Activated T-helper 2 cell treated with anti-CD3 and anti-CD28 coated beads, Interferon-gamma antibody, Interleukin-2, Interleukin-4, amounts not matched to agents 10 μg/mL and 5 μg/mL and 100 μg/mL, durations not matched to agents 14 hours and 24 hours and 36 hours (primary cell): ENCODE data around the gene EXOSC7. TPM values are rescaled to one million over a fixed set of nuclear protein-coding genes. Genes with fewer than 3 reads are reported as not detected.

ENCODE experiments used
- DNase-seq: peaks from one replicate; pipeline ENCODE4 v3.0.0; 2021; ENCODE audit warnings: low spot score
- H3K27ac Mint-ChIP-seq: one replicate; pipeline ENCODE4 v1.8.0; 2021; ENCODE audit warnings: mixed read lengths
- H3K27me3 Mint-ChIP-seq: one replicate; pipeline ENCODE4 v1.8.0; 2021; ENCODE audit warnings: low read depth, mixed read lengths
- H3K36me3 Mint-ChIP-seq: one replicate; pipeline ENCODE4 v1.8.0; 2021; ENCODE audit warnings: low read depth, mixed read lengths
- H3K4me1 Mint-ChIP-seq: one replicate; pipeline ENCODE4 v1.8.0; 2021; ENCODE audit warnings: low read depth, mixed read lengths
- H3K4me3 Mint-ChIP-seq: one replicate; pipeline ENCODE4 v1.8.0; 2021; ENCODE audit warnings: low read depth, mild to moderate bottlenecking, moderate library complexity, mixed read lengths
- H3K9me3 Mint-ChIP-seq: one replicate; pipeline ENCODE4 v1.8.0; 2021; ENCODE audit warnings: mixed read lengths
- intact Hi-C: fragments of 100-400 bp; cut with micrococcal nuclease; formaldehyde crosslinking; loops from one replicate; pipeline ENCODE4 v1.15.1; 2023
- total RNA-seq: library from RNA; stranded (reverse); gene quantifications from 2 replicates; pipeline ENCODE4 v1.2.3, GENCODE V29; 2022

The EXOSC7 gene
- total RNA-seq, 1 donor from 2014 or later = 83.0 TPM

DNA sequence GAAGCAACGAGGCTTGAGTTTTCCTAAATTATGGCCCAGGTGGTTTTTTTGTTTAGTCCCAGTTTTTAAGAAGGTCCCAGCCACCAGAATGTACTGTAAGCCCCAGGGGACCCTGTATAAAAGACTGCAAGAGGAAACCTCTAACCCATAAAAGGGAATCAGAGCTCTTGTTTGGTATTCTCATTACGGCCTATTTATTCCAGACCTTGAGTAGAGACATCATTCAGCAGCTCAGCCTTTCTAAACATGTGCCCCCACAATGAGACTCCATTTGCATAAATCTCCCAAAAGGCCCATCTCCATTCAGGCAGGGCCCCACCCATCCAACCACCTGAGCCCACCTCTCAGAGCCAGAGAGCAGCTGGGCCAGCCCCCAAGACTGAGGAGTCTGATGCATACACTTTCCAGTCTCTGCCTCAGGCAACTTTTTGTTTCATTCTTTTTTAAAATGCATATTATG lies 25.7 kb upstream of the EXOSC7 start:
- intact Hi-C loops = no loop called here
- no peak for DNase-seq
- H3K27ac Mint-ChIP-seq = no peak overlapping the region

GRCh38 chr3:44952689-44953088 lies 23.4 kb upstream of the EXOSC7 start:
- H3K27me3 Mint-ChIP-seq = no peaks in the 10 kb centered on the region
- H3K4me1 Mint-ChIP-seq = no peaks in the 10 kb centered on the region
- intact Hi-C loops = no loop called here

More for the DNA sequence above, 25.7 kb upstream of the EXOSC7 start:
- H3K27me3 Mint-ChIP-seq = no peaks in the 10 kb centered on the region
- H3K9me3 Mint-ChIP-seq = no peaks in the 10 kb centered on the region
- no peak overlapping the region for H3K4me3 Mint-ChIP-seq
- no peaks in the 10 kb centered on the region for H3K4me1 Mint-ChIP-seq
- H3K36me3 Mint-ChIP-seq = peaks cover 4% of the 10 kb centered on the region

GRCh38 chr3:44954304-44954703 lies 21.7 kb upstream of the EXOSC7 start:
- intact Hi-C loops = no loop called here
- no peak overlapping the region for H3K27ac Mint-ChIP-seq

More at GRCh38 chr3:44952689-44953088, 23.4 kb upstream of the EXOSC7 start:
- DNase-seq = no peak
- Mint-ChIP-seq H3K27ac (no peak overlapping the region), H3K9me3 (no peaks in the 10 kb centered on the region), H3K36me3 (no peaks in the 10 kb centered on the region), H3K4me3 (no peak overlapping the region)

DNA sequence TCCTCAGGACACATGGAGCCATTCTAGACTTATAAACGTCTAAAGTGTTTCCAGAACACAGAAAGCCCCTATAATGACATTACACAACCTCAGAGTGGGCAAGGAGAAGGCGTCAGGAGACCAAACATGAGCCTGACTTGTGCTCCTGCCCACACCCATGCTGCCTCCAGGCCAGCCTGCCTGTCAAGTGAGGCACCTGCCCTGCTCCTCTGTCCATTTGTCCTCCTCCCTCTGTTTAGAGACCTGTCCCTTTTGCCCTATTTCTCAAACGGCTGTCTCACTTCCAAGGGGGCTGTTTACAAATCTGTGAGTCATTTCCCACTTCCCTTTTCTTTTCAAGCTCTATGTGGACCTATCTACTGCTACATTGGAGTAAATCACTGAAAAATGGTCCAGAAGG lies 21.1 kb upstream of the EXOSC7 start:
- no peaks in the 10 kb centered on the region for H3K4me1 Mint-ChIP-seq
- H3K36me3 Mint-ChIP-seq = peaks cover 2% of the 10 kb centered on the region
- H3K27me3 Mint-ChIP-seq = no peaks in the 10 kb centered on the region
- H3K27ac Mint-ChIP-seq = no peak overlapping the region
- no peaks in the 10 kb centered on the region for H3K9me3 Mint-ChIP-seq
- DNase-seq = no peak
- intact Hi-C loops = no loop called here
- no peak overlapping the region for H3K4me3 Mint-ChIP-seq

More at GRCh38 chr3:44954304-44954703, 21.7 kb upstream of the EXOSC7 start:
- Mint-ChIP-seq H3K4me3 (no peak overlapping the region), H3K36me3 (peaks cover 2% of the 10 kb centered on the region), H3K4me1 (no peaks in the 10 kb centered on the region), H3K9me3 (no peaks in the 10 kb centered on the region), H3K27me3 (no peaks in the 10 kb centered on the region)
- no peak for DNase-seq

DNA sequence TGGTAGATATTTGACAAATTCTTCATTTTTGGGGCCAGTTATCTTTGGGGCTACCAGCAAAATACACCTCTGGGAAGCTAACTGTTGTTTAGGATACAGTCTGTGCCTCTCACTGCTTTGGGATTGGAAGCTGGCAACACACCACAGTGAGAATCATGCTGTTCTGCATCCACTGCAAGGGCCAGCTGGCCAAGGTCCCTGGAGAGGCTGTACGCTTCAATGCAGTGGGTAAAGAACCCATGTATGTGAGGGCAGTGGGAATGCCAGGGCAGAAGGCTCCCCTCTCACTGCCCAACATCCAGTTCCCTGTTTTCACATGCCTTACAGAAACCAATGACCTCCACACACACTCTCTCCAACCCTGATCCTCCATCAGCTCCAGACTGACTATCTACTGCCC lies 20.1 kb upstream of the EXOSC7 start:
- Mint-ChIP-seq H3K9me3 (no peaks in the 10 kb centered on the region), H3K4me1 (no peaks in the 10 kb centered on the region), H3K27ac (no peak overlapping the region), H3K36me3 (peaks cover 2% of the 10 kb centered on the region), H3K27me3 (no peaks in the 10 kb centered on the region), H3K4me3 (no peak overlapping the region)
- DNase-seq = no peak
- intact Hi-C loops = no loop called here

- intact Hi-C loops = no loop called here
- Mint-ChIP-seq H3K27me3 (no peaks in the 10 kb centered on the region), H3K9me3 (no peaks in the 10 kb centered on the region), H3K36me3 (peaks cover 2% of the 10 kb centered on the region), H3K4me1 (peaks cover 2% of the 10 kb centered on the region), H3K27ac (no peak overlapping the region), H3K4me3 (no peak overlapping the region)
- no peak for DNase-seq
Observed at GRCh38 chr3:44957986-44958385, 18.1 kb upstream of the EXOSC7 start.

GRCh38 chr3:44958386-44958785 lies 17.7 kb upstream of the EXOSC7 start:
- H3K27me3 Mint-ChIP-seq = no peaks in the 10 kb centered on the region
- H3K36me3 Mint-ChIP-seq = peaks cover 2% of the 10 kb centered on the region
- no peak overlapping the region for H3K27ac Mint-ChIP-seq
- H3K9me3 Mint-ChIP-seq = no peaks in the 10 kb centered on the region
- intact Hi-C loops = no loop called here
- H3K4me3 Mint-ChIP-seq = no peak overlapping the region
- peaks cover 2% of the 10 kb centered on the region for H3K4me1 Mint-ChIP-seq
- DNase-seq = no peak

DNA sequence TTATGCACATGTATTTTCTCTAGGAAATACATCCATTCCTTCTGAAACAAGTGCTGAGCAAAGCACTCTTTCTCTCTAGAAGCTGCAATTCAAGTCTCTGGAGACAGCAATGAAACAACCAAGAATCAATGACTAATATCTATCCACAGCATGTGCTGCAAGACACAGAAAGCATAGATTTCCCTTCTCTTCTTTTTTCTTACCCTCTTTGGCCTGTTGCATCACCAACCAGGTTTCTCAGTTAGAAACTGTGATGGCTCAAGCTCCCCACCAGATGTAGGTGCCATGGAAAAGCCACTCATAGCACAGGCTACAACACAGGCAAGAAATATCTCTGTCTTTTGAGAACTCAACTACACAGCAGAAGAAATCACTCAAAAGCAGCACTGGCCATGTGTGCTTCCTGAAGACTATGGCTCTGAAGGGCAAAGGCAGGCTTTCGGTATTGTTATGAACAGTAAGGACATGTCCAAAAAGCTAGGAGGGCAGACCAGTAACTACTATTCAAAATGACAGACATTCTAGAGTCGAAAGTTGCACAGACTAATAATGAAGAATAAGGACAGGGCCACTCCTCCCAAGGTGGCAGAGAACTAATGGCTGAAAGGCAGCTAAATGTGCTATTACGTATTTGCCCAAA lies 15.5 kb upstream of the EXOSC7 start:
- intact Hi-C loops = no loop called here
- Mint-ChIP-seq H3K27ac (no peak overlapping the region), H3K4me3 (no peak overlapping the region), H3K27me3 (no peaks in the 10 kb centered on the region), H3K36me3 (peaks cover 2% of the 10 kb centered on the region), H3K9me3 (no peaks in the 10 kb centered on the region), H3K4me1 (peaks cover 11% of the 10 kb centered on the region)
- DNase-seq = no peak

- no peak overlapping the region for H3K4me3 Mint-ChIP-seq
- H3K4me1 Mint-ChIP-seq = peaks cover 22% of the 10 kb centered on the region
- H3K9me3 Mint-ChIP-seq = no peaks in the 10 kb centered on the region
- no peak overlapping the region for H3K27ac Mint-ChIP-seq
- peaks cover 2% of the 10 kb centered on the region for H3K36me3 Mint-ChIP-seq
- DNase-seq = no peak
- intact Hi-C loops = no loop called here
- H3K27me3 Mint-ChIP-seq = no peaks in the 10 kb centered on the region
Observed at GRCh38 chr3:44961888-44962287, 14.2 kb upstream of the EXOSC7 start.

- no peak overlapping the region for H3K27ac Mint-ChIP-seq
- H3K9me3 Mint-ChIP-seq = no peaks in the 10 kb centered on the region
- no peak overlapping the region for H3K4me3 Mint-ChIP-seq
- intact Hi-C loops = no loop called here
- H3K27me3 Mint-ChIP-seq = no peaks in the 10 kb centered on the region
- no peak for DNase-seq
- H3K36me3 Mint-ChIP-seq = peaks cover 2% of the 10 kb centered on the region
- H3K4me1 Mint-ChIP-seq = peaks cover 30% of the 10 kb centered on the region
Observed at GRCh38 chr3:44962621-44963393, 13.2 kb upstream of the EXOSC7 start.

DNA sequence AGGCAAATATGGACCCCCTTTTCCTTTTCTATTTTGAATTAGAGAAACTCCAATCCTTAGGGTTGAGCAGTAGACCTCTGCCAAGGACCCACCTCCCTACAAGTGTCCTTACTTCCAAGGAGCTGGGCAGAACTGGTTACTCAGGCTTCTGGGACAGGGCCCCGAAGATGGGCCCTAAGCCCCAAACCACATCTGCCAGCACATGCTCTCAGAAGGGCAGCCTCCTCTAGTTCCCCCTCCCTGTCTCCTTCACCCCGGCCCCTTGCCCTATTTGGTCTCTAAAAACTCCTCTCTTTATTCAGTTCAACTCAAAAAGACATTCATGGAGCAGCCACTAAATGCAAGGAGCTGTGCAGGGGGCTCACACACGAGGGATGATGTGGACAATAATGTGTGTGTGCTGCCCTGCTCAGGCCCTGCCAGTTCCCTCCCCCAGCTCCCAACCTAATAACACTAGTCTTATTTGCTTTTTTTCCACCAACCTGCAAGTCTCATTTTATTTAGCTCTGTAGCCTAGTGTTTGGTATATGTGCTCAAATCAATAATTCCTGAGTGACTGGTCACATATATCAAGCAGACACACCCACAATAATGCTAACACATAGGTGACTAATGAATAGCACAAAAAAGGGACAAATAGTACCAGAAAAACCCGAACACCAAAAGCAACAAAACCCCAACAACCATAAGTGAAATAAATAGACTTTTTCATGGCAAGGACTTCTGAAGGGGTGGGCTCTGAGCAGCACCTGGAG lies 12.3 kb upstream of the EXOSC7 start:
- no peaks in the 10 kb centered on the region for H3K27me3 Mint-ChIP-seq
- no peak overlapping the region for H3K27ac Mint-ChIP-seq
- no peak for DNase-seq
- peaks cover 39% of the 10 kb centered on the region for H3K4me1 Mint-ChIP-seq
- intact Hi-C loops = no loop called here
- no peaks in the 10 kb centered on the region for H3K9me3 Mint-ChIP-seq
- no peak overlapping the region for H3K4me3 Mint-ChIP-seq
- no peaks in the 10 kb centered on the region for H3K36me3 Mint-ChIP-seq

DNA sequence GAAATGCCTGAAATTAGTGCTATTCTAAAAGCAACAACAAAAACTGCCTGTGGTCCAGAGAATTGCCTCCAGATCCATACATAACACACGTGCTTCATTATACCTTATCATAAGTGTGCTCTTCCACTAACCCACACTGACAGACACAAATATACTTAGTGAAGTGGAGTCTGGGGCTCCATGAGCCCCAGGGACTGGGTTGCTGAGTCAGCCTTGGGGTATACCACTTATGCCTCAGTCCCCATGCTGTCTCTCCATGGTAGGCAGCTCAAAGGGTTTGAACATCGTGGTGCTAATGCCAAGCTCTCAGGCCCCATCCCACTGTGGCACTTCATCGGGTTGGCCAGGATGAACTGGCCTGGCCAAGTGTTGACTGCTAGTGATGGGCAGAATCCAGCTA lies 10.9 kb upstream of the EXOSC7 start:
- H3K36me3 Mint-ChIP-seq = no peaks in the 10 kb centered on the region
- H3K9me3 Mint-ChIP-seq = no peaks in the 10 kb centered on the region
- intact Hi-C loops = no loop called here
- DNase-seq = no peak
- no peak overlapping the region for H3K4me3 Mint-ChIP-seq
- H3K4me1 Mint-ChIP-seq = peaks cover 53% of the 10 kb centered on the region
- no peak overlapping the region for H3K27ac Mint-ChIP-seq
- H3K27me3 Mint-ChIP-seq = no peaks in the 10 kb centered on the region

DNA sequence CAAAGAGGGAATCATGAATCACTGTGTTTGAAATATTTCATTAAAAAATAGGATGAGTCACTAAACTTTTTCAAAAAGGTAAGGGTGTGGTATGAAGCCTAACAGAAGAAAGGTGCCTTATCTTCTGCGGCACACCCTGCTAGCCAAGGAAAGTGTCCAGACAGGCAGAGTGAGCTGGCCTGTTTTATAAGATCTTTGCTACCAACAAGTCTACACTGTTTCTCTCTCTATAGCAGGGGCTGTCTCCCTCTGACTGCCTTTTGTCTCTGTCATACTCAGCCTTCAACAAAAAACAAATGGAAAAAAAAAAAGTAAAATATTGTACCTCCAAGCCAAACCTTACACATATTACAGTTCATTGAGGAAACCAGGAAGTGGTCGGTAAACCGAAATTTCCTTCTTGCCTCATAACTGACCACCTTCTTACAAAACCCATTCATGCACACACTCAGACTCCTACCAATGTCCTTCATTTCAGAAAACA lies 9.2 kb upstream of the EXOSC7 start:
- H3K27ac Mint-ChIP-seq = peak overlapping the region; percentile 7
- no peaks in the 10 kb centered on the region for H3K36me3 Mint-ChIP-seq
- DNase-seq = no peak
- H3K9me3 Mint-ChIP-seq = no peaks in the 10 kb centered on the region
- H3K27me3 Mint-ChIP-seq = no peaks in the 10 kb centered on the region
- intact Hi-C loops = no loop called here
- peaks cover 61% of the 10 kb centered on the region for H3K4me1 Mint-ChIP-seq
- no peak overlapping the region for H3K4me3 Mint-ChIP-seq
